OCI-LY3 (cell line): ENCODE results near the gene CPXM1.
"Not testable (repeated sequence)": the region's sequence is repeated elsewhere in the genome, so short reads cannot be mapped to it uniquely, and the experiment has no call there.

Experiments
- H2AFZ ChIP-seq: fragments of 200-600, 300-600 bp; shearing (Covaris generic); 2 replicates; pipeline ENCODE4 v1.6.0; 2014; ENCODE audit warnings: antibody characterized with exemption, low read depth, low read length
- H3K27ac ChIP-seq: fragments of 200-600, 300-600 bp; sonication (generic); 2 replicates; pipeline ENCODE4 v1.5.1; 2014; ENCODE audit warnings: mild to moderate bottlenecking, low read length, moderate library complexity, mixed read lengths
- H3K27me3 ChIP-seq: fragments of 200-600, 300-600 bp; sonication (generic); 2 replicates; pipeline ENCODE4 v1.6.1; 2014; ENCODE audit warnings: low read depth, low read length, mixed read lengths
- H3K36me3 ChIP-seq: fragments of 200-600, 300-600 bp; sonication (generic); replicated peaks from 2 replicates; pipeline ENCODE3; 2014; ENCODE audit warnings: low read depth, low read length, mixed read lengths
- H3K4me1 ChIP-seq: fragments of 300-600, 200-600 bp; sonication (generic); 2 replicates; pipeline ENCODE4 v1.6.1; 2014; ENCODE audit warnings: low read length, mixed read lengths
- H3K4me2 ChIP-seq: fragments of 200-600, 300-600 bp; sonication (generic); 2 replicates; pipeline ENCODE4 v1.6.1; 2014; ENCODE audit warnings: low read length, mixed read lengths
- H3K4me3 ChIP-seq: fragments of 300-600, 200-600 bp; sonication (generic); 2 replicates; pipeline ENCODE4 v1.5.1; 2014; ENCODE audit warnings: antibody characterized with exemption, mild to moderate bottlenecking, low read length, moderate library complexity
- H3K79me2 ChIP-seq: fragments of 300-600, 200-600 bp; shearing (Covaris generic); 2 replicates; pipeline ENCODE4 v1.6.1; 2014; ENCODE audit warnings: mild to moderate bottlenecking, low read length, mixed read lengths
- H3K9ac ChIP-seq: fragments of 300-600, 200-600 bp; shearing (Covaris generic); 2 replicates; pipeline ENCODE4 v1.6.0; 2014; ENCODE audit warnings: mild to moderate bottlenecking, low read length, moderate library complexity
- H3K9me3 ChIP-seq: fragments of 200-600, 300-600 bp; shearing (Covaris generic); 2 replicates; pipeline ENCODE4 v1.6.1; 2014; ENCODE audit warnings: low read length, mixed read lengths; ENCODE audit not compliant: insufficient read depth
- H4K20me1 ChIP-seq: fragments of 200-600, 300-600 bp; sonication (generic); 2 replicates; pipeline ENCODE4 v1.6.1; 2016; ENCODE audit warnings: low read length, mixed read lengths; ENCODE audit not compliant: insufficient read depth
- CTCF ChIP-seq: fragments of 200-600, 300-600 bp; sonication (generic); IDR thresholded peaks from 2 replicates; pipeline ENCODE4 v1.5.1; 2014; ENCODE audit warnings: antibody characterized with exemption, low read length, low read depth
- EZH2phosphoT487 ChIP-seq: fragments of 200-600 bp; shearing (Covaris generic); IDR thresholded peaks from 2 replicates; pipeline ENCODE4 v1.6.1; 2018; ENCODE audit warnings: antibody characterized with exemption, mixed run types, low read depth

The CPXM1 gene

GRCh38 chr20:2814587-2815051 lies 14.2 kb upstream of the CPXM1 start, which contains the start of gene C20orf141:
Gene C20orf141, plus strand, starts transcription at chr20:2814987. Its CDS starts 198 bp downstream, at chr20:2815185.
- Histone ChIP-seq H3K79me2 (no peaks in the 10 kb centered on the region), H4K20me1 (no peaks in the 10 kb centered on the region), H3K27me3 (peaks cover 8% of the 10 kb centered on the region; the same call in 1 of the 2 replicates), H3K4me2 (no peak within 1 kb of the TSS), H3K9me3 (peaks cover 6% of the 10 kb centered on the region), H3K4me1 (no peaks in the 10 kb centered on the region), H3K27ac (no peak within 1 kb of the TSS), H3K4me3 (no peak within 1 kb of the TSS), H3K9ac (no peak within 1 kb of the TSS), H3K36me3 (no peaks in the 10 kb centered on the region), H2AFZ (no peak within 1 kb of the TSS)
- TF ChIP-seq EZH2phosphoT487 (no peak), CTCF (no peak)

- H3K4me3 ChIP-seq: no peak overlapping the region
- H3K27ac ChIP-seq: no peak overlapping the region
- no peak overlapping the region for H3K4me2 ChIP-seq
- peaks cover 8% of the 10 kb centered on the region; the same call in 1 of the 2 replicates for H3K27me3 ChIP-seq
- no peak for TF ChIP-seq EZH2phosphoT487
- no peak for TF ChIP-seq CTCF
- H3K36me3 ChIP-seq: no peaks in the 10 kb centered on the region
- H3K4me1 ChIP-seq: no peaks in the 10 kb centered on the region
- H4K20me1 ChIP-seq: no peaks in the 10 kb centered on the region
- no peak overlapping the region for H2AFZ ChIP-seq
- peaks cover 6% of the 10 kb centered on the region for H3K9me3 ChIP-seq
- no peak overlapping the region for H3K9ac ChIP-seq
- H3K79me2 ChIP-seq: no peaks in the 10 kb centered on the region
Observed at GRCh38 chr20:2814076-2814475, 13.6 kb upstream of the CPXM1 start.

- H3K4me2 ChIP-seq: no peak overlapping the region
- no peaks in the 10 kb centered on the region for H3K79me2 ChIP-seq
- no peaks in the 10 kb centered on the region for H3K36me3 ChIP-seq
- H3K9ac ChIP-seq: no peak overlapping the region
- H3K4me1 ChIP-seq: no peaks in the 10 kb centered on the region
- no peaks in the 10 kb centered on the region for H4K20me1 ChIP-seq
- H3K27ac ChIP-seq: no peak overlapping the region
- peaks cover 15% of the 10 kb centered on the region; the same call in 1 of the 2 replicates for H3K27me3 ChIP-seq
- TF ChIP-seq CTCF: no peak
- H3K9me3 ChIP-seq: peaks cover 6% of the 10 kb centered on the region
- no peak overlapping the region for H2AFZ ChIP-seq
- no peak overlapping the region for H3K4me3 ChIP-seq
Observed at GRCh38 chr20:2812189-2812588, 11.8 kb upstream of the CPXM1 start.

GRCh38 chr20:2809690-2810089 lies 9.3 kb upstream of the CPXM1 start:
- H3K4me1 ChIP-seq: no peaks in the 10 kb centered on the region
- H3K9me3 ChIP-seq: peaks cover 6% of the 10 kb centered on the region
- H3K27ac ChIP-seq: no peak overlapping the region
- H2AFZ ChIP-seq: no peak overlapping the region
- H3K4me3 ChIP-seq: no peak overlapping the region
- no peaks in the 10 kb centered on the region for H3K79me2 ChIP-seq
- H4K20me1 ChIP-seq: no peaks in the 10 kb centered on the region
- no peaks in the 10 kb centered on the region for H3K36me3 ChIP-seq
- no peak overlapping the region for H3K4me2 ChIP-seq
- TF ChIP-seq CTCF (no peak), EZH2phosphoT487 (no peak)
- peaks cover 21% of the 10 kb centered on the region; the same call in 1 of the 2 replicates for H3K27me3 ChIP-seq
- no peak overlapping the region for H3K9ac ChIP-seq

GRCh38 chr20:2807929-2808328 lies 7.5 kb upstream of the CPXM1 start:
- H3K4me2 ChIP-seq, H3K9ac ChIP-seq, H3K9me3 ChIP-seq, H3K4me3 ChIP-seq, H2AFZ ChIP-seq, H3K4me1 ChIP-seq, H4K20me1 ChIP-seq, H3K36me3 ChIP-seq, H3K27ac ChIP-seq, H3K79me2 ChIP-seq: not testable (repeated sequence)
- H3K27me3 ChIP-seq: peaks cover 30% of the 10 kb centered on the region; the same call in 1 of the 2 replicates
